Left ventricle myocardium inferior (tissue), 1 donor: Measurements from ENCODE around the gene SKP2. TPM values are rescaled to one million over a fixed set of nuclear protein-coding genes. Genes with fewer than 3 reads are reported as not detected.

ENCODE experiments used
- DNase-seq: peaks from one replicate; pipeline ENCODE4 v3.0.0-alpha.2; 2020
- H3K27ac ChIP-seq: fragments of 200-600 bp; replicated peaks from 2 replicates; pipeline ENCODE4 v1.8.0; 2021
- H3K27me3 ChIP-seq: fragments of 200-600 bp; 2 replicates; pipeline ENCODE4 v1.8.0; 2021; ENCODE audit warnings: low read depth
- H3K36me3 ChIP-seq: fragments of 200-600 bp; 2 replicates; pipeline ENCODE4 v1.8.0; 2021
- H3K4me1 ChIP-seq: fragments of 200-600 bp; 2 replicates; pipeline ENCODE4 v1.8.0; 2021
- H3K4me3 ChIP-seq: fragments of 200-600 bp; 2 replicates; pipeline ENCODE4 v1.8.0; 2021; ENCODE audit warnings: mild to moderate bottlenecking, moderate library complexity
- H3K9me3 ChIP-seq: fragments of 200-600 bp; replicated peaks from 2 replicates; pipeline ENCODE4 v1.8.0; 2021
- CTCF ChIP-seq: fragments of 200-600 bp; IDR thresholded peaks from 2 replicates; pipeline ENCODE4 v1.8.0; 2021; ENCODE audit warnings: antibody characterized with exemption, mild to moderate bottlenecking, borderline replicate concordance
- intact Hi-C: fragments of 100-400 bp; cut with micrococcal nuclease; formaldehyde crosslinking; loops from one replicate; pipeline ENCODE4 v1.11.0; 2022
- total RNA-seq: library from RNA; stranded (reverse); fragmentation: NEBNext Ultra II Directional; extraction: Animal tissue kit (Norgen Biotek cat#: 25700); gene quantifications from one replicate; pipeline ENCODE4 v1.2.1, GENCODE V29; 2021
- donor health status: DM: no; HTN: yes; CAD: no; lungs with severe emphysema.

The SKP2 gene
- total RNA-seq, 1 donor from 2014 or later, result 4.6 TPM

- Histone ChIP-seq H3K27me3 (no peaks in the 10 kb centered on the region), H3K4me3 (no peak overlapping the region), H3K27ac (no peak overlapping the region), H3K4me1 (no peaks in the 10 kb centered on the region), H3K36me3 (peaks cover 94% of the 10 kb centered on the region), H3K9me3 (no peaks in the 10 kb centered on the region)
- intact Hi-C loops, result no loop called here
- no peak for DNase-seq
- no peak for TF ChIP-seq CTCF
Measured at GRCh38 chr5:36170832-36171424, 19.0 kb downstream of the SKP2 start.

GRCh38 chr5:36172599-36172998 lies 20.7 kb downstream of the SKP2 start:
- Histone ChIP-seq H3K9me3 (no peaks in the 10 kb centered on the region), H3K4me3 (no peak overlapping the region), H3K36me3 (peaks cover 87% of the 10 kb centered on the region), H3K27me3 (no peaks in the 10 kb centered on the region), H3K4me1 (no peaks in the 10 kb centered on the region), H3K27ac (no peak overlapping the region)
- intact Hi-C loops, result no loop called here
- no peak for DNase-seq
- TF ChIP-seq CTCF, result no peak

- Histone ChIP-seq H3K36me3 (peaks cover 87% of the 10 kb centered on the region), H3K4me1 (no peaks in the 10 kb centered on the region), H3K4me3 (no peak overlapping the region), H3K27me3 (no peaks in the 10 kb centered on the region), H3K9me3 (no peaks in the 10 kb centered on the region), H3K27ac (no peak overlapping the region)
- TF ChIP-seq CTCF, result no peak
- intact Hi-C loops, result no loop called here
- no peak for DNase-seq
Measured at GRCh38 chr5:36173426-36173825, 21.5 kb downstream of the SKP2 start.

GRCh38 chr5:36174119-36174518 lies 22.2 kb downstream of the SKP2 start:
- no peak for TF ChIP-seq CTCF
- no peak overlapping the region for H3K4me3 ChIP-seq
- no peaks in the 10 kb centered on the region for H3K9me3 ChIP-seq
- peaks cover 87% of the 10 kb centered on the region for H3K36me3 ChIP-seq
- no peak overlapping the region for H3K27ac ChIP-seq
- intact Hi-C loops, result no loop called here
- no peaks in the 10 kb centered on the region for H3K4me1 ChIP-seq
- DNase-seq, result no peak
- H3K27me3 ChIP-seq, result no peaks in the 10 kb centered on the region

- intact Hi-C loops, result no loop called here
- Histone ChIP-seq H3K27ac (no peak overlapping the region), H3K9me3 (no peaks in the 10 kb centered on the region), H3K36me3 (peaks cover 82% of the 10 kb centered on the region), H3K4me1 (no peaks in the 10 kb centered on the region), H3K4me3 (no peak overlapping the region), H3K27me3 (no peaks in the 10 kb centered on the region)
- no peak for TF ChIP-seq CTCF
- DNase-seq, result no peak
Measured at GRCh38 chr5:36175043-36175442, 23.1 kb downstream of the SKP2 start.
